GM12878 (cell line): ENCODE measurements around the gene OPCML. TPM values are rescaled to one million over a fixed set of nuclear protein-coding genes. Genes with fewer than 3 reads are reported as not detected.

Source experiments
- ATAC-seq: fragments of 200-7000 bp; cut with Tn5 transposase; 3 replicates; pipeline ENCODE4 v1.9.1; 2020; ENCODE audit warnings: mild to moderate bottlenecking, moderate library complexity
- BruUV-seq: library from RNA; stranded (reverse); fragments of 400-500 nt; replicated peaks from 2 replicates; lab custom pipeline; 2021; lab: Mats Ljungman, UMichigan
- CTCF ChIA-PET: fragments of 300-600 bp; sonication (Branson Sonifier 250); formaldehyde crosslinking; extraction: SDS; loops from one replicate; lab custom pipeline; 2021; ENCODE audit warnings: inconsistent platforms; lab: Yijun Ruan, JAX
- POLR2A ChIA-PET: fragments of 350-600 bp; formaldehyde crosslinking; extraction: SDS; loops from one replicate; lab custom pipeline; 2021; ENCODE audit warnings: inconsistent platforms; lab: Charles Lee
- RAD21 ChIA-PET: fragments of 300-600 bp; sonication (Branson Sonifier 250); formaldehyde crosslinking; loops from one replicate; lab custom pipeline; 2023; ENCODE audit warnings: antibody characterized with exemption; ENCODE audit not compliant: unreplicated experiment; lab: Charles Lee
- SMC1A ChIA-PET: fragments of 300-600 bp; sonication (Branson Sonifier 250); formaldehyde crosslinking; loops from one replicate; lab custom pipeline; 2023; ENCODE audit not compliant: unreplicated experiment, uncharacterized antibody; lab: Charles Lee
- DNase-seq: peaks from one replicate; pipeline ENCODE4 v3.0.0-alpha.2; 2011; ENCODE audit warnings: low read depth, low spot score
- FAIRE-seq: peaks from 3 replicates; lab custom pipeline; 2011; peaks lifted over from hg19 to GRCh38; lab: Jason Lieb, UNC
- H2AFZ ChIP-seq: 2 replicates; pipeline ENCODE4 v1.6.0; 2011; ENCODE audit warnings: low read depth, low read length, control low read depth; ENCODE audit not compliant: control insufficient read depth
- H3K27ac ChIP-seq: 2 replicates; pipeline ENCODE4 v1.5.1; 2011; ENCODE audit warnings: control low read depth; ENCODE audit not compliant: control insufficient read depth, insufficient read depth
- H3K27me3 ChIP-seq, 2 experiments: replicated peaks in 1 of 2; 2 replicates each; pipeline versions ENCODE4 v1.6.0 to v1.6.1; 2011; ENCODE audit warnings: low read length in 1 of 2; ENCODE audit not compliant: control insufficient read depth in 2 of 2, insufficient read depth in 2 of 2
- H3K36me3 ChIP-seq, 2 experiments: 2 replicates each; pipeline ENCODE4 v1.5.1; 2011; ENCODE audit warnings: low read length in 1 of 2; ENCODE audit not compliant: control insufficient read depth in 2 of 2, insufficient read depth in 2 of 2
- H3K4me1 ChIP-seq: 2 replicates; pipeline ENCODE4 v1.6.1; 2011; ENCODE audit warnings: mild to moderate bottlenecking, low read length, moderate library complexity, mixed read lengths; ENCODE audit not compliant: control insufficient read depth, insufficient read depth
- H3K4me2 ChIP-seq: 2 replicates; pipeline ENCODE4 v1.6.0; 2011; ENCODE audit warnings: control low read depth; ENCODE audit not compliant: control insufficient read depth, insufficient read depth
- H3K4me3 ChIP-seq: fragments of 200-600 bp; sonication (generic); 2 replicates; pipeline ENCODE4 v1.5.1; 2016
- H3K79me2 ChIP-seq: 2 replicates; pipeline ENCODE4 v1.6.0; 2011; ENCODE audit warnings: low read length; ENCODE audit not compliant: control insufficient read depth, insufficient read depth
- H3K9ac ChIP-seq: 2 replicates; pipeline ENCODE4 v1.8.0; 2011; ENCODE audit warnings: low read length, control low read depth, mixed read lengths; ENCODE audit not compliant: control insufficient read depth, insufficient read depth
- H3K9me3 ChIP-seq: replicated peaks from 3 replicates; pipeline ENCODE4 v1.5.1; 2011; ENCODE audit warnings: mild to moderate bottlenecking, low read length; ENCODE audit not compliant: control insufficient read depth, insufficient read depth
- H4K20me1 ChIP-seq: 2 replicates; pipeline ENCODE4 v1.6.0; 2011; ENCODE audit not compliant: control insufficient read depth, insufficient read depth
- CEBPZ ChIP-seq: fragments of 150-350 bp; IDR thresholded peaks from 2 replicates; pipeline ENCODE4 v1.6.1; 2016; ENCODE audit warnings: low read depth, low read length
- FOXM1 ChIP-seq: IDR thresholded peaks from 2 replicates; pipeline ENCODE4 v1.6.1; 2012; ENCODE audit warnings: low read depth, mild to moderate bottlenecking, inconsistent platforms, low read length, moderate library complexity
- IRF4 ChIP-seq: IDR thresholded peaks from 2 replicates; pipeline ENCODE4 v1.6.1; 2011; ENCODE audit warnings: low read depth, low read length
- MEF2B ChIP-seq: fragments of 450-650 bp; IDR thresholded peaks from 2 replicates; pipeline ENCODE4 v1.6.1; 2018; ENCODE audit warnings: mild to moderate bottlenecking, moderate library complexity; ENCODE audit not compliant: partially characterized antibody, poor library complexity, severe bottlenecking
- MXI1 ChIP-seq: fragments of 150-350 bp; IDR thresholded peaks from 2 replicates; pipeline ENCODE4 v1.6.1; 2011; ENCODE audit warnings: low read depth, mild to moderate bottlenecking, inconsistent platforms, low read length, improper control_type of control experiment
- PAX8 ChIP-seq: fragments of 450-650 bp; IDR thresholded peaks from 2 replicates; pipeline ENCODE4 v1.6.1; 2017; ENCODE audit warnings: mild to moderate bottlenecking, moderate library complexity
- SREBF1 ChIP-seq: IDR thresholded peaks from 2 replicates; pipeline ENCODE4 v1.6.1; 2012; ENCODE audit warnings: mild to moderate bottlenecking, low read length
- SREBF2 ChIP-seq: IDR thresholded peaks from 2 replicates; pipeline ENCODE4 v1.6.1; 2012; ENCODE audit warnings: mild to moderate bottlenecking, low read length
- TAF1 ChIP-seq: IDR thresholded peaks from 2 replicates; pipeline ENCODE4 v1.6.1; 2011; ENCODE audit warnings: mild to moderate bottlenecking, low read depth, low read length, borderline replicate concordance
- TCF7 ChIP-seq: IDR thresholded peaks from 2 replicates; pipeline ENCODE4 v1.6.1; 2014; ENCODE audit warnings: antibody characterized with exemption, borderline replicate concordance
- WGBS: methylation state at CpG from one replicate; pipeline ENCODE4 v1.1.6; 2016; ENCODE audit warnings: low lambda C conversion rate; ENCODE audit not compliant: insufficient replicate concordance, insufficient coverage; ENCODE audit errors: missing lambda C conversion rate; 5-methylcytosine and 5-hydroxymethylcytosine counted together
- in situ Hi-C: fragments of 300-500 bp; cut with MboI; formaldehyde crosslinking; loops from 9 replicates; pipeline ENCODE4 v1.14.3; 2018; ENCODE audit warnings: mixed read lengths
- intact Hi-C: fragments of 100-400 bp; cut with micrococcal nuclease; formaldehyde crosslinking; loops from one replicate; pipeline ENCODE4 v1.14.2; 2022; ENCODE audit not compliant: unreplicated experiment
- polyA plus RNA-seq, 11 experiments: library from polyadenylated mRNA; depleted of rRNA in 4 of 11; unstranded in 6 of 11; stranded (reverse) in 5 of 11; fragments of >200 nt; fragmentation: Nextera tagmentation in 4 of 11; fragmentation: Illumina TruSeq in 1 of 11; extraction: Ambion mirVana in 4 of 11; extraction: Trizol in 1 of 11; gene quantifications; 1 replicate in 1 of 11; 2 replicates in 10 of 11; pipeline versions ENCODE4 v1.2.1 to v1.2.3, GENCODE V29; 2011 to 2016; ENCODE audit warnings: inconsistent platforms in 2 of 11, missing spikeins in 2 of 11, low read depth in 1 of 11
- total RNA-seq, 4 experiments: library from RNA; depleted of rRNA in 3 of 4; stranded (reverse); fragments of >200 nt in 3 of 4; fragmentation: Illumina TruSeq in 1 of 4; extraction: Trizol in 1 of 4; gene quantifications; 2 replicates each; pipeline versions ENCODE4 v1.2.1 to v1.2.3, GENCODE V29; 2013 to 2021

Gene OPCML
- total and polyA plus RNA-seq, 10 of the 15 experiments (the other 5 are each of a cell fraction or from before 2014, with no cell fraction given): 0.84 TPM; not detected in 9

DNA sequence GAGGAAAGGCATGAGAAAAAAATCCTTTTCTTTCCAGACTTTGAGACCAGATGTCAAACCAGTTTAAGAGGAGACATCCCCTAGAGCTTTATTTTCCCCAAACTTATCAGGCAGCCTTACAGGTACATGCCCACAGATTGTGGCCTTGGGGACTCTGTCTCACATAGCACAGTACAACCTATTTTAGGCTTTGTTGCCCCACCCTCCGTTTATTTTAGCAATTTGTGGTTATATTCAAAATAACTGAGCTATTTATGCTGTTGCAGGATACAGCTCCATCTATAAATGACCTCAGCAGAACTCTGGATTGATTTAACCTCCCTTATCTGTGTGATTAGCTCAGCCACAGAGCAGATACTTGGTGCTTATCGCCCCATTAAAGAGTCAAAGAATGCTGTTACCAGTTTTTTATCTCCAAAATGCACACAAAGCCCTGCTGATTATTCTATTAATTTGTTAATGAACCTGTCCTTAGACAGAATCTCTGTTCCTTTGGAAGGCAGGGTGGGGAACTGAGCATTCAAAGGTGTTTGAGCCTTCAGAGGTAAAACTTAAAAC lies 525.2 kb downstream of the OPCML start (continued):
- TF ChIP-seq CEBPZ: no peak
- TF ChIP-seq TCF7: no peak
- no peak for TF ChIP-seq MEF2B
- TF ChIP-seq MXI1: no peak
- TF ChIP-seq TAF1: no peak
- TF ChIP-seq SREBF1: no peak
- no peak for TF ChIP-seq SREBF2
- TF ChIP-seq PAX8: no peak
- no peak for TF ChIP-seq IRF4

DNA sequence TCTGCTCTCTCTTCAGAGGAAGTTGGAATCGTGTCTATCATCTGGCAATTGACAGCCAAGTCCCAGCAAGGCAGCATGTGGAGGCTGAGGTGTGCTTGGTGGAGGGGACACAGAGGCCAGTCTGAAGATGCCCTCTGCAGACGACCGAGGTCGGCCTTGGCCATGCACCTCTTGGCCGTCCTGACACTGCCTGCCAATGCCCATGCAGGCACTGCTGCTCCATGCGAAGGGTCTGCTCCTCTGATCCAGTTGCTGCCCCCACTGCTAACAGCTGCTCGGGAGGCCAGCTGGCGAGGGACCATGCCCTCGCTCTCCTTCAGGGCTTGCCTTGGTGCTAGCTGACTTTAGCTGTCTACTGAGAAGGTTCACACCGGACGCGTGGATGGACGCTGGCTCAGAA lies 527.9 kb downstream of the OPCML start:
- no peak overlapping the region for H3K4me2 ChIP-seq
- DNase-seq: no peak
- no peaks in the 10 kb centered on the region for H3K9me3 ChIP-seq
- H3K36me3 ChIP-seq: no peaks in the 10 kb centered on the region
- H4K20me1 ChIP-seq: no peaks in the 10 kb centered on the region
- intact Hi-C loops: no loop called here
- H3K9ac ChIP-seq: no peak overlapping the region
- no peaks in the 10 kb centered on the region for H3K79me2 ChIP-seq
- no TSS peak for BruUV-seq
- H3K27ac ChIP-seq: no peak overlapping the region
- no peaks in the 10 kb centered on the region; a peak in 1 of 4 replicates for H3K27me3 ChIP-seq
- TF ChIP-seq FOXM1: no peak
- TF ChIP-seq, all 136 proteins: peak for 0
- RAD21 ChIA-PET: no interaction called here
- CTCF ChIA-PET: no interaction called here
- no peak overlapping the region for H2AFZ ChIP-seq
- in situ Hi-C loops: no loop called here
- no peaks in the 10 kb centered on the region for H3K4me1 ChIP-seq
- no peak overlapping the region for H3K4me3 ChIP-seq
- POLR2A ChIA-PET: no interaction called here
- SMC1A ChIA-PET: no interaction called here
- FAIRE-seq: no peak
- WGBS: 38% methylated on average over 13 of the region's 13 CpGs
- no peak for ATAC-seq
